ENCODE data around the gene SYT9.

SYT9 gene

DNA sequence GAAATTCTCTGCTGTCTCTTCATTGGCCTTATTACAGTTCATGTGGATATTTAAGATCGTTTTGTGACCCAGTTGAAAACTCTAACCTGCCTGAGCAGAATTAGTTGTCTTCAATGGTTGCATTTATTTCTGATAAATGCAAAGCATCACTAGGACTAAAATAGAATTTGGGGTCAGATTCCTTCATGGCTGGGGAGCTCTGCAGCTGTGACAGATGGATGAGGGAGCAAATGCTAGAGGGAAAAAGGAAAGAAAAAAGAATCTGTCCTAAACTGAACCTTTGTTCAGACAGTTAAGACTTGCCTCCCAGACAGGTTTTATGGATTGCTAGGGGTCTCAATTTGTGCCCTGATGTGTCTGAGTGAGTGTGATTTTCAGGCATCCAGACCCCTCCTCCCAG, 113.0 kb downstream of the SYT9 start:
- no peak overlapping the region for H3K27ac ChIP-seq (ENCODE audit: low read depth, low read length)
- no peaks in the 10 kb centered on the region for H3K4me1 ChIP-seq (ENCODE audit: control insufficient read depth in 1 of 2, insufficient read depth in 2 of 2, low read length in 2 of 2)
- no peaks in the 10 kb centered on the region for H3K27me3 ChIP-seq (ENCODE audit: control insufficient read depth in 1 of 2, insufficient read depth in 2 of 2, low read length in 2 of 2)
- no peak overlapping the region for H3K4me3 ChIP-seq (ENCODE audit: low read depth in 1 of 2, low read length in 2 of 2)
- no peaks in the 10 kb centered on the region for H3K9me3 ChIP-seq (ENCODE audit: control insufficient read depth in 1 of 2, low read length in 2 of 2)
- H3K9ac ChIP-seq (ENCODE audit: low read depth in 1 of 2, low read length in 2 of 2): no peak overlapping the region
- H3K36me3 ChIP-seq (ENCODE audit: control insufficient read depth in 1 of 2, insufficient read depth in 2 of 2, low read length in 2 of 2): no peaks in the 10 kb centered on the region

DNA sequence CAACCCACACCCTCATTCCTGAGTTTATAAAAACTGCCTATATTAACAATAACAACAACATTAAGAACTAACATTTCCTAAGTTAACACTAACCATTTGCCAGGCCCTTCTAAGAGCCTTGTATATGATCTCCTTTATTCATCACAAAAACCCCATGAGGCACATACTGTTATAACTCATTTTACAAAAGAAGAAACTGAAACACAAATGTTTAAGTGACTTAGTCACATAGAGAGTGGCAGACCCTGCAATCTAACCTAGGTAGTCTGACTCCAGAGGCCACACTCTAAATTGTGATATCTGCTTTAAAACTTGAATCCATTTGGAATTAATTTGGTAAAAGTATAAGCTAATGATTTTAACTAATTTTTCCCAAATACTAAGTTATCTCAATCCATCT, 116.1 kb downstream of the SYT9 start:
- H3K4me1 ChIP-seq (ENCODE audit: control insufficient read depth in 1 of 2, insufficient read depth in 2 of 2, low read length in 2 of 2): no peaks in the 10 kb centered on the region
- H3K4me3 ChIP-seq (ENCODE audit: low read depth in 1 of 2, low read length in 2 of 2): no peak overlapping the region
- H3K27ac ChIP-seq (ENCODE audit: low read depth, low read length): no peak overlapping the region
- H3K9ac ChIP-seq (ENCODE audit: low read depth in 1 of 2, low read length in 2 of 2): no peak overlapping the region
- H3K9me3 ChIP-seq (ENCODE audit: control insufficient read depth in 1 of 2, low read length in 2 of 2): no peaks in the 10 kb centered on the region
- no peaks in the 10 kb centered on the region for H3K27me3 ChIP-seq (ENCODE audit: control insufficient read depth in 1 of 2, insufficient read depth in 2 of 2, low read length in 2 of 2)
- H3K36me3 ChIP-seq (ENCODE audit: control insufficient read depth in 1 of 2, insufficient read depth in 2 of 2, low read length in 2 of 2): no peaks in the 10 kb centered on the region

DNA sequence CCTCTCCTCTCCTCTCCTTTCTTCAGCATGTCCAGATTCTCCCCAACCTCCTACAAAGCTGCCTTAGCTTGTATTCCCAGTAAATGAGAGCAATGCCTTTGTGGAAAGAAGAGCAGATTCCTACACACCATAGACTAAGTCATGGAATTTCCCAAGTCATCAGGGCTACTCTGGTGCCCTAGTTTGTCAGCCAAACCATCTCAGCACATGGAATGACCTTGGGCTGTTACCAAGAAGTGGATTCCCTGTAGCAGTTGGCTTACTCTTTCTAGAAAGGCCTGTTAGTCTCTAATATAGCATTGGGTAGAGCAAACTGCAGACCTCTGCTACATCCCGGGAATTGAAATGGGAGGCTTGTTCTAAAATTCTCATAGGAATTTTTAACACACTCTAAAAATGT, 124.7 kb downstream of the SYT9 start:
- Histone ChIP-seq H3K27me3 (ENCODE audit: control insufficient read depth in 1 of 2, insufficient read depth in 2 of 2, low read length in 2 of 2) (no peaks in the 10 kb centered on the region), H3K36me3 (ENCODE audit: control insufficient read depth in 1 of 2, insufficient read depth in 2 of 2, low read length in 2 of 2) (no peaks in the 10 kb centered on the region), H3K9me3 (ENCODE audit: control insufficient read depth in 1 of 2, low read length in 2 of 2) (no peaks in the 10 kb centered on the region)

GRCh38 chr11:7381937-7382336, 130.2 kb downstream of the SYT9 start:
- no peaks in the 10 kb centered on the region for H3K27me3 ChIP-seq (ENCODE audit: control insufficient read depth in 1 of 2, insufficient read depth in 2 of 2, low read length in 2 of 2)
- H3K36me3 ChIP-seq (ENCODE audit: control insufficient read depth in 1 of 2, insufficient read depth in 2 of 2, low read length in 2 of 2): no peaks in the 10 kb centered on the region
- no peak overlapping the region for H3K27ac ChIP-seq (ENCODE audit: low read depth, low read length)
- H3K4me3 ChIP-seq (ENCODE audit: low read depth in 1 of 2, low read length in 2 of 2): no peak overlapping the region
- no peak overlapping the region for H3K9ac ChIP-seq (ENCODE audit: low read depth in 1 of 2, low read length in 2 of 2)
- H3K9me3 ChIP-seq (ENCODE audit: control insufficient read depth in 1 of 2, low read length in 2 of 2): no peaks in the 10 kb centered on the region
- H3K4me1 ChIP-seq (ENCODE audit: control insufficient read depth in 1 of 2, insufficient read depth in 2 of 2, low read length in 2 of 2): no peaks in the 10 kb centered on the region

More for the DNA sequence above, 124.7 kb downstream of the SYT9 start:
- no peak overlapping the region for H3K9ac ChIP-seq (ENCODE audit: low read depth in 1 of 2, low read length in 2 of 2)
- H3K27ac ChIP-seq (ENCODE audit: low read depth, low read length): no peak overlapping the region
- no peaks in the 10 kb centered on the region for H3K4me1 ChIP-seq (ENCODE audit: control insufficient read depth in 1 of 2, insufficient read depth in 2 of 2, low read length in 2 of 2)
- no peak overlapping the region for H3K4me3 ChIP-seq (ENCODE audit: low read depth in 1 of 2, low read length in 2 of 2)

- H3K4me1 ChIP-seq (ENCODE audit: control insufficient read depth in 1 of 2, insufficient read depth in 2 of 2, low read length in 2 of 2): no peaks in the 10 kb centered on the region
- no peaks in the 10 kb centered on the region for H3K27me3 ChIP-seq (ENCODE audit: control insufficient read depth in 1 of 2, insufficient read depth in 2 of 2, low read length in 2 of 2)
- H3K27ac ChIP-seq (ENCODE audit: low read depth, low read length): no peak overlapping the region
- no peaks in the 10 kb centered on the region for H3K9me3 ChIP-seq (ENCODE audit: control insufficient read depth in 1 of 2, low read length in 2 of 2)
- H3K9ac ChIP-seq (ENCODE audit: low read depth in 1 of 2, low read length in 2 of 2): no peak overlapping the region
- H3K36me3 ChIP-seq (ENCODE audit: control insufficient read depth in 1 of 2, insufficient read depth in 2 of 2, low read length in 2 of 2): no peaks in the 10 kb centered on the region
- H3K4me3 ChIP-seq (ENCODE audit: low read depth in 1 of 2, low read length in 2 of 2): no peak overlapping the region
Observed at GRCh38 chr11:7383406-7383805, 131.7 kb downstream of the SYT9 start.

- no peaks in the 10 kb centered on the region for H3K36me3 ChIP-seq (ENCODE audit: control insufficient read depth in 1 of 2, insufficient read depth in 2 of 2, low read length in 2 of 2)
- no peaks in the 10 kb centered on the region for H3K9me3 ChIP-seq (ENCODE audit: control insufficient read depth in 1 of 2, low read length in 2 of 2)
- no peaks in the 10 kb centered on the region for H3K4me1 ChIP-seq (ENCODE audit: control insufficient read depth in 1 of 2, insufficient read depth in 2 of 2, low read length in 2 of 2)
- H3K4me3 ChIP-seq (ENCODE audit: low read depth in 1 of 2, low read length in 2 of 2): no peak overlapping the region
- H3K27me3 ChIP-seq (ENCODE audit: control insufficient read depth in 1 of 2, insufficient read depth in 2 of 2, low read length in 2 of 2): no peaks in the 10 kb centered on the region
- H3K9ac ChIP-seq (ENCODE audit: low read depth in 1 of 2, low read length in 2 of 2): no peak overlapping the region
- H3K27ac ChIP-seq (ENCODE audit: low read depth, low read length): no peak overlapping the region
Observed at GRCh38 chr11:7384691-7385090, 133.0 kb downstream of the SYT9 start.

DNA sequence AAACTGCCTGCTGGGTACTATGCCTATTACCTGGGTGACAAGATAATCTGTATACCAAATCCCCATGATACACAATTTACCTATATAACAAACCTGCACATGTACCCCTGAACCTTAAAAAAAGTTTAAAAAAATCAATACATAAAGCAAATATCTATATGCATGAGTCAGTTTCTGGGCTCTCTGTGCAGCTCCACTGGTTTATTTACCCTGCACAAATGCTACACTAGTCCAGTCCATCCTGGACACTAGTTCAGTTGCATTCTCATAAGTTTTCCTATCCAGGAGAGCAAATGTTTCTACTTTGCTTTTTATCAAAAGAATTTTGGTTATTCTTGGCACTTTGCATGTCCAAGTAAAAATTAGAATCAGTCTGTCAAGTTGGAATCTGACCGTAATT, 133.8 kb downstream of the SYT9 start:
- Histone ChIP-seq H3K4me1 (ENCODE audit: control insufficient read depth in 1 of 2, insufficient read depth in 2 of 2, low read length in 2 of 2) (no peaks in the 10 kb centered on the region), H3K9ac (ENCODE audit: low read depth in 1 of 2, low read length in 2 of 2) (no peak overlapping the region), H3K27me3 (ENCODE audit: control insufficient read depth in 1 of 2, insufficient read depth in 2 of 2, low read length in 2 of 2) (no peaks in the 10 kb centered on the region), H3K27ac (ENCODE audit: low read depth, low read length) (no peak overlapping the region), H3K4me3 (ENCODE audit: low read depth in 1 of 2, low read length in 2 of 2) (no peak overlapping the region), H3K9me3 (ENCODE audit: control insufficient read depth in 1 of 2, low read length in 2 of 2) (no peaks in the 10 kb centered on the region), H3K36me3 (ENCODE audit: control insufficient read depth in 1 of 2, insufficient read depth in 2 of 2, low read length in 2 of 2) (no peaks in the 10 kb centered on the region)

DNA sequence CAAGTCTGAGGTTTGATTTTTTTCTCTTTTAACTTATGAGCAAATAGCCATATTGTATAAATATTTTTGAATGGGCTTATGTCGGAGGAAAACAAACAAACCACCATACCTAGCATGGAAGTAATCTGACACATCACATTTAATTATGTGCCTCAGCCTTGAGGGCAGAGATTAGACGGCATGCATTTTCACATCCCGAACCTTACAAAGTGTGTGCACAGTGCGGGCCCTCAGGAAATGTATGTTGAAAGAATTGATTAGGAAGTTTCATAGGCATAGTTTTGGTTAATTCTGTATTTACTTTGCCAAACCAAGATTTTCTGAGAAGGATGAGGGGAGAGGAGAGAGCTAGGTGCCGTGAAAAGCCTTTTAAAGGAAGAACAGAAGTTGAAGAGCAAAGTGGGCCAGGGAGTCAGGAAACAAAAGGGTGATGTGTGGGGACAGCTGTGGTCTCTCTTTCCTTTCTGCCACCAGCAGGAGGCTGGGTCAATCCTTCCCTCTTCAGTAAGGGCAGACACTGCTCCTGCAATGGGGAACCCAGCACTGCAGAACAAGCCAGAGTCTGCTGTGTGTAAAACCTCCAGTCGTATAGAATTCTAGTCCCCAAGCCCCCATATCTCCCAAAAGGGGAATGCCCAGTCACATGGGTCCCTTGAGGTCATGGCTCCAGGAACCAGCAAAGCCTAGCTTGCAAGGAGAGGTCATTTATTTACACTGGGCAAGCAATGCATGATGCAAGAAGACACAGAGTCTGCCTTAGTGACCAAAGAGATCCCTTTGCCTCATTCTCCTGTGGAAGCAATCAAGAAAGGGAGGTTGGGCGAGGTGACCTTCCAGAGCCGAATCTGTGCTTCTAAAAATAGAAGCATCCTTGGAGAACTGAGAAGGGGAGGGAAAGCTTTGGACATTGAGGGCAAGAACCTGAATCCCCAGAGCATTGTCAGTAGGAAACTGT, 162.5 kb downstream of the SYT9 start:
- no peak overlapping the region for H3K9ac ChIP-seq (ENCODE audit: low read depth in 1 of 2, low read length in 2 of 2)
- peaks cover 0 to 4% of the 10 kb centered on the region in 2 donors for H3K27me3 ChIP-seq (ENCODE audit: control insufficient read depth in 1 of 2, insufficient read depth in 2 of 2, low read length in 2 of 2)
- H3K36me3 ChIP-seq (ENCODE audit: control insufficient read depth in 1 of 2, insufficient read depth in 2 of 2, low read length in 2 of 2): no peaks in the 10 kb centered on the region
- no peak overlapping the region for H3K27ac ChIP-seq (ENCODE audit: low read depth, low read length)
- no peaks in the 10 kb centered on the region for H3K9me3 ChIP-seq (ENCODE audit: control insufficient read depth in 1 of 2, low read length in 2 of 2)
- no peaks in the 10 kb centered on the region for H3K4me1 ChIP-seq (ENCODE audit: control insufficient read depth in 1 of 2, insufficient read depth in 2 of 2, low read length in 2 of 2)
- H3K4me3 ChIP-seq (ENCODE audit: low read depth in 1 of 2, low read length in 2 of 2): no peak overlapping the region

- Histone ChIP-seq H3K36me3 (ENCODE audit: control insufficient read depth in 1 of 2, insufficient read depth in 2 of 2, low read length in 2 of 2) (no peaks in the 10 kb centered on the region), H3K27me3 (ENCODE audit: control insufficient read depth in 1 of 2, insufficient read depth in 2 of 2, low read length in 2 of 2) (peaks cover 0 to 4% of the 10 kb centered on the region in 2 donors), H3K4me3 (ENCODE audit: low read depth in 1 of 2, low read length in 2 of 2) (no peak overlapping the region), H3K27ac (ENCODE audit: low read depth, low read length) (no peak overlapping the region), H3K9ac (ENCODE audit: low read depth in 1 of 2, low read length in 2 of 2) (no peak overlapping the region), H3K9me3 (ENCODE audit: control insufficient read depth in 1 of 2, low read length in 2 of 2) (no peaks in the 10 kb centered on the region), H3K4me1 (ENCODE audit: control insufficient read depth in 1 of 2, insufficient read depth in 2 of 2, low read length in 2 of 2) (no peaks in the 10 kb centered on the region)
Observed at GRCh38 chr11:7414973-7415817, 163.5 kb downstream of the SYT9 start.

DNA sequence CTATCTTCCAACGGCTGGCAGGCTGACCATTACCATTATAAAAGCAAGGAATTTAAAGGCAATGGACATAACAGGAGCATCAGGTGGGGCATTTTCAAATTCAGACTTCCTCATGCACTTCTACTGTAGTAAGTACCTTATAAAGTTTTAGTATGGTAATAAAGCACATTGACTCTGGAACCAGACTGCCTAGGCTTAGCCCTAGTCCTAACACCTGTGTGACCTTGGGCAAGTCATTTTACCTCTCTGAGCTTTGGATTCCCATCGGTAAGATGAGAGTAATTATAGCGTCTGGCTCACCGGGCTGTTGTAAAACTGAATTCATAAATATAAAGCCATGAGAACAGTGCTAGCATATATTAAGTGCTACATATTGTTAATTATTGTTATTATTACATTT, 164.4 kb downstream of the SYT9 start:
- H3K27me3 ChIP-seq (ENCODE audit: control insufficient read depth in 1 of 2, insufficient read depth in 2 of 2, low read length in 2 of 2): peaks cover 0 to 4% of the 10 kb centered on the region in 2 donors
- no peaks in the 10 kb centered on the region for H3K4me1 ChIP-seq (ENCODE audit: control insufficient read depth in 1 of 2, insufficient read depth in 2 of 2, low read length in 2 of 2)
- no peak overlapping the region for H3K4me3 ChIP-seq (ENCODE audit: low read depth in 1 of 2, low read length in 2 of 2)
- H3K36me3 ChIP-seq (ENCODE audit: control insufficient read depth in 1 of 2, insufficient read depth in 2 of 2, low read length in 2 of 2): no peaks in the 10 kb centered on the region
- no peaks in the 10 kb centered on the region for H3K9me3 ChIP-seq (ENCODE audit: control insufficient read depth in 1 of 2, low read length in 2 of 2)
- no peak overlapping the region for H3K9ac ChIP-seq (ENCODE audit: low read depth in 1 of 2, low read length in 2 of 2)
- no peak overlapping the region for H3K27ac ChIP-seq (ENCODE audit: low read depth, low read length)

Data from duodenal mucosa (tissue), 2 donors.